Thoracic aorta (tissue), 2 donors: Measurements from ENCODE around the gene SIGLEC9. TPM values are rescaled to one million over a fixed set of nuclear protein-coding genes. Genes with fewer than 3 reads are reported as not detected.

Source experiments
- ATAC-seq: fragments of 150-250 bp; one replicate; pipeline ENCODE4 v1.8.0; 2017; ENCODE audit warnings: low read depth; ENCODE audit not compliant: insufficient number of reproducible peaks, low FRiP score
- DNase-seq: peaks from one replicate; pipeline ENCODE4 v3.0.0-alpha.2; 2020; ENCODE audit warnings: low spot score
- H3K27ac ChIP-seq, 2 donors: fragments of 200-600 bp; sonication (generic); 1 replicate in 1 of 2; 2 replicates in 1 of 2; pipeline ENCODE4 v1.5.1; 2016; ENCODE audit warnings: mild to moderate bottlenecking in 2 of 2, moderate library complexity in 2 of 2
- H3K27me3 ChIP-seq: fragments of 200-600 bp; sonication (generic); replicated peaks from 2 replicates; pipeline ENCODE4 v1.6.0; 2016; ENCODE audit warnings: mild to moderate bottlenecking; ENCODE audit not compliant: insufficient read depth
- H3K36me3 ChIP-seq: fragments of 200-600 bp; sonication (generic); one replicate; pipeline ENCODE4 v1.5.1; 2016
- H3K4me1 ChIP-seq, 2 donors: fragments of 200-600 bp; sonication (generic); 1 replicate in 1 of 2; 2 replicates in 1 of 2; pipeline versions ENCODE4 v1.5.1 to v1.6.0; 2016; ENCODE audit warnings: low read depth in 2 of 2, mild to moderate bottlenecking in 1 of 2; ENCODE audit not compliant: control insufficient read depth in 1 of 2
- H3K4me3 ChIP-seq: fragments of 200-600 bp; sonication (generic); 2 replicates; pipeline ENCODE4 v1.5.1; 2016; ENCODE audit warnings: mild to moderate bottlenecking
- H3K9me3 ChIP-seq: fragments of 200-600 bp; sonication (generic); 2 replicates; pipeline ENCODE4 v1.5.1; 2016
- CTCF ChIP-seq: fragments of 200-600 bp; sonication (generic); IDR thresholded peaks from one replicate; pipeline ENCODE4 v1.5.1; 2019; ENCODE audit warnings: antibody characterized with exemption
- total RNA-seq, 2 donors: library from RNA; depleted of rRNA; stranded (reverse); fragments of >200 nt; gene quantifications; one replicate each; pipeline versions ENCODE4 v1.1.0 to v1.2.3, GENCODE V29; 2016

Gene SIGLEC9
- total RNA-seq, 2 donors from 2014 or later = 13.1 to 15.2 TPM

DNA sequence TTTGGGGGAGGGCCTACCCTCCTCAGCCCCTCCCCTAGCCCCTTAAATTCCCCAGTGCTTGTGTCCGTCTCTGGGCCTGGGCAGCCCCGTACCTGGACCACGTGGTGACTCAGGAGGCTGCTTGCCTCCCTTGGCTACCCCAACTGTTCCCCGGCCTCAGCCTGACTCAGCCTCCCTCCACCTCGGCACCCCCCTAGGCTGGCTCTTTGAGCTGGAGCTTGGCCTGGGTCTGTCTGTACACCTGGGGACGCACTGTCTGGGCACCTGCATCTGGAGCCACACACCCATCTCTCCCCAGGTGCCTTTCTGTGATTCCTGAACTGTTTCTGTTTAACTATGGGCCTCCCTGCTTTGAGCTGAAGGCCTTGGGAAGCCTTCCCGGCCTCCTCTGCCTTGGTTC is 40.2 kb upstream of the SIGLEC9 start:
- TF ChIP-seq CTCF = no peak
- H3K27me3 ChIP-seq = no peaks in the 10 kb centered on the region
- H3K9me3 ChIP-seq = no peaks in the 10 kb centered on the region
- H3K4me3 ChIP-seq = no peak overlapping the region
- no peaks in the 10 kb centered on the region for H3K36me3 ChIP-seq
- ATAC-seq = no peak
- no peak overlapping the region for H3K27ac ChIP-seq
- H3K4me1 ChIP-seq = no peaks in the 10 kb centered on the region
- DNase-seq = no peak

- Histone ChIP-seq H3K4me1 (no peaks in the 10 kb centered on the region), H3K9me3 (no peaks in the 10 kb centered on the region), H3K36me3 (no peaks in the 10 kb centered on the region), H3K27ac (no peak overlapping the region), H3K4me3 (no peak overlapping the region), H3K27me3 (no peaks in the 10 kb centered on the region)
- no peak for DNase-seq
- no peak for ATAC-seq
- no peak for TF ChIP-seq CTCF
Measured at GRCh38 chr19:51086153-51086850, 38.4 kb upstream of the SIGLEC9 start.

GRCh38 chr19:51089786-51090185 is 34.9 kb upstream of the SIGLEC9 start:
- no peaks in the 10 kb centered on the region for H3K4me1 ChIP-seq
- H3K36me3 ChIP-seq = no peaks in the 10 kb centered on the region
- no peak overlapping the region for H3K4me3 ChIP-seq
- H3K27ac ChIP-seq = no peak overlapping the region
- DNase-seq = no peak
- H3K27me3 ChIP-seq = no peaks in the 10 kb centered on the region
- no peak for TF ChIP-seq CTCF
- ATAC-seq = no peak
- H3K9me3 ChIP-seq = no peaks in the 10 kb centered on the region

GRCh38 chr19:51090471-51090870 is 34.2 kb upstream of the SIGLEC9 start:
- ATAC-seq = no peak
- Histone ChIP-seq H3K27me3 (no peaks in the 10 kb centered on the region), H3K36me3 (no peaks in the 10 kb centered on the region), H3K4me1 (no peaks in the 10 kb centered on the region), H3K27ac (no peak overlapping the region), H3K9me3 (no peaks in the 10 kb centered on the region), H3K4me3 (no peak overlapping the region)
- no peak for DNase-seq
- no peak for TF ChIP-seq CTCF

DNA sequence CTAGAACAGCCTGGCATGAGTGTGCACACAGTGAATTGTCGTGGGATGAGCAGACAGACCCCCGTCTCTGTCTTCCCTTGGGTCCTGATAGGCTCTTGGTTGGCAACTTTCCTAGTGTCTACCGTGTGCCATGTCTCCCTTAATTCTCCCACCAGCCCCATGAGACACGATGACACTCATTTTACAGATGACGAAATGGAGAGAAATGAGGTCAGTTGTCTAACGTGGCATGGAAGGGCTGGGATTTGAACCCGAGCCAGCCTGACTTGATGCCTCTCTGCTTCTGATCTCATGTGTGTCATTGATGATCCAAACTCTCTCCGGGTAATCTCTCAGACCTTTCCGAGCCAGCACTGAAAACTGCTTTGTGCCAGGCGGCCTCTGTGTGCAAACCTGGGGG is 33.6 kb upstream of the SIGLEC9 start:
- no peaks in the 10 kb centered on the region for H3K36me3 ChIP-seq
- no peak overlapping the region for H3K27ac ChIP-seq
- TF ChIP-seq CTCF = no peak
- no peaks in the 10 kb centered on the region for H3K4me1 ChIP-seq
- ATAC-seq = no peak
- no peak for DNase-seq
- H3K9me3 ChIP-seq = no peaks in the 10 kb centered on the region
- H3K4me3 ChIP-seq = no peak overlapping the region
- no peaks in the 10 kb centered on the region for H3K27me3 ChIP-seq
